HepG2 (cell line): ENCODE results near the gene POLR1C. TPM values are rescaled to one million over a fixed set of nuclear protein-coding genes. Genes with fewer than 3 reads are reported as not detected.
A peak's percentile ranks its signal among the peaks of the same experiment; 100 is the strongest.

Source experiments
- ERF ChIP-seq: IDR thresholded peaks from 2 replicates; pipeline ENCODE4 v1.6.1; 2018; ENCODE audit warnings: missing biosample characterization, missing genetic modification reagents
- HOXD1 ChIP-seq: sonication (generic); formaldehyde crosslinking; IDR thresholded peaks from 2 replicates; pipeline ENCODE4 v1.5.0; 2020; ENCODE audit warnings: missing genetic modification reagents
- IKZF1 ChIP-seq: fragments of 450-650 bp; IDR thresholded peaks from 2 replicates; pipeline ENCODE4 v1.7.1; 2016
- KLF15 ChIP-seq: sonication (generic); formaldehyde crosslinking; IDR thresholded peaks from 2 replicates; pipeline ENCODE4 v1.8.1; 2023; ENCODE audit warnings: borderline replicate concordance, mild to moderate bottlenecking, inconsistent platforms, missing genetic modification reagents, mixed read lengths
- LCORL ChIP-seq, 2 experiments: fragments of 450-650 bp in 1 of 2; sonication (generic) in 1 of 2; formaldehyde crosslinking in 1 of 2; IDR thresholded peaks; 2 replicates each; pipeline versions ENCODE4 v1.5.0 to v1.6.1; 2017 to 2020; ENCODE audit warnings: antibody characterized with exemption in 1 of 2, missing genetic modification reagents in 1 of 2
- MED1 ChIP-seq: sonication (generic); formaldehyde crosslinking; IDR thresholded peaks from 2 replicates; pipeline ENCODE4 v1.4.0; 2020; ENCODE audit warnings: missing genetic modification reagents
- PPARG ChIP-seq: conservative IDR thresholded peaks from 2 replicates; pipeline ENCODE4 v1.6.1; 2016; ENCODE audit warnings: missing biosample characterization, missing genetic modification reagents
- RXRA ChIP-seq: sonication (generic); formaldehyde crosslinking; IDR thresholded peaks from 2 replicates; pipeline ENCODE4 v1.5.1; 2020; ENCODE audit warnings: missing genetic modification reagents
- SAP130 ChIP-seq: IDR thresholded peaks from 2 replicates; pipeline ENCODE4 v1.6.1; 2016; ENCODE audit warnings: low read depth
- SYNCRIP ChIP-seq: fragments of 200-400 bp; formaldehyde crosslinking; IDR thresholded peaks from 2 replicates; pipeline ENCODE4 v1.6.1; 2018; ENCODE audit warnings: mild to moderate bottlenecking, low read depth, low read length; ENCODE audit not compliant: insufficient read depth
- ZFP37 ChIP-seq: sonication (generic); formaldehyde crosslinking; IDR thresholded peaks from 2 replicates; pipeline ENCODE4 v1.4.0; 2020; ENCODE audit warnings: missing genetic modification reagents, borderline replicate concordance
- ZNF431 ChIP-seq: sonication (generic); formaldehyde crosslinking; IDR thresholded peaks from 2 replicates; pipeline ENCODE4 v1.9.0; 2022; ENCODE audit warnings: missing genetic modification reagents, low read depth, mild to moderate bottlenecking, borderline replicate concordance
- ZNF570 ChIP-seq: sonication (generic); formaldehyde crosslinking; IDR thresholded peaks from 2 replicates; pipeline ENCODE4 v1.4.0; 2020; ENCODE audit warnings: mild to moderate bottlenecking, missing genetic modification reagents, borderline replicate concordance
- ZNF644 ChIP-seq: IDR thresholded peaks from 2 replicates; pipeline ENCODE4 v1.6.1; 2016; ENCODE audit warnings: low read depth
- ZNF792 ChIP-seq: IDR thresholded peaks from 2 replicates; pipeline ENCODE4 v1.6.1; 2016
- ZNF839 ChIP-seq: sonication (generic); formaldehyde crosslinking; IDR thresholded peaks from 2 replicates; pipeline ENCODE4 v1.4.0; 2020; ENCODE audit warnings: missing genetic modification reagents, mild to moderate bottlenecking, borderline replicate concordance
- ZSCAN20 ChIP-seq: sonication (generic); formaldehyde crosslinking; IDR thresholded peaks from 2 replicates; pipeline ENCODE4 v1.4.0; 2020; ENCODE audit warnings: missing genetic modification reagents, mild to moderate bottlenecking, borderline replicate concordance
- polyA plus RNA-seq, 8 experiments: library from polyadenylated mRNA; depleted of rRNA in 3 of 8; stranded (reverse) in 7 of 8; unstranded in 1 of 8; fragments of >200 nt; fragmentation: Illumina TruSeq in 4 of 8; extraction: Trizol in 4 of 8; gene quantifications; 2 replicates each; pipeline versions ENCODE4 v1.2.1 to v1.2.3, GENCODE V29; 2011 to 2016; ENCODE audit warnings: low read depth in 4 of 8, missing spikeins in 1 of 8, mixed read lengths in 1 of 8; ENCODE audit not compliant: insufficient read depth in 1 of 8
- total RNA-seq, 5 experiments: library from RNA; depleted of rRNA; stranded (reverse); fragments of >200 nt; fragmentation: Illumina TruSeq; extraction: Trizol; gene quantifications; 2 replicates each; pipeline ENCODE4 v1.2.3, GENCODE V29; 2016; ENCODE audit warnings: low read depth in 1 of 5
- TF ChIP-seq, protein P1 (sequence below): sonication (generic); formaldehyde crosslinking; IDR thresholded peaks from 2 replicates; pipeline ENCODE4 v1.8.1; 2023; ENCODE audit warnings: mild to moderate bottlenecking, missing genetic modification reagents, borderline replicate concordance
- TF ChIP-seq, protein P2 (sequence below): sonication (generic); formaldehyde crosslinking; IDR thresholded peaks from 2 replicates; pipeline ENCODE4 v1.8.0; 2022; ENCODE audit warnings: mild to moderate bottlenecking, missing genetic modification reagents
- TF ChIP-seq, protein P3 (sequence below): sonication (generic); formaldehyde crosslinking; IDR thresholded peaks from 2 replicates; pipeline ENCODE4 v1.4.0; 2020; ENCODE audit warnings: missing genetic modification reagents
- TF ChIP-seq, protein P4 (sequence below): IDR thresholded peaks from 2 replicates; pipeline ENCODE4 v1.6.1; 2016; ENCODE audit warnings: missing genetic modification reagents, missing compliant biosample characterization
- TF ChIP-seq, protein P5 (sequence below): sonication (generic); formaldehyde crosslinking; IDR thresholded peaks from 2 replicates; pipeline ENCODE4 v1.4.0; 2020; ENCODE audit warnings: mild to moderate bottlenecking, missing genetic modification reagents

POLR1C gene
- total and polyA plus RNA-seq, 2 of the 13 experiments (the other 11 are each of a cell fraction or from before 2014, with no cell fraction given): 62.6 to 72.2 TPM

GRCh38 chr6:43493833-43494232 lies 23.1 kb upstream of the POLR1C start (continued):
- TF ChIP-seq ZNF431 (CRISPR knock-in tag): 0 out of 2 replicates have a peak, but pooled peaks have one; percentile 30
- TF ChIP-seq ZNF570 (CRISPR knock-in tag): no peak
- TF ChIP-seq ZNF792: 0 out of 2 replicates have a peak, but pooled peaks have one; percentile 57
- no peak for TF ChIP-seq HOXD1 (CRISPR knock-in tag)
- no peak for TF ChIP-seq IKZF1
- peak; percentile 51; the same call in 1 of the 2 replicates for TF ChIP-seq PPARG (CRISPR knock-in tag)
- TF ChIP-seq RXRA (CRISPR knock-in tag): no peak
- TF ChIP-seq, protein P1, sequence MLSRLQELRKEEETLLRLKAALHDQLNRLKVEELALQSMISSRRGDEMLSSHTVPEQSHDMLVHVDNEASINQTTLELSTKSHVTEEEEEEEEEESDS (CRISPR knock-in tag): no peak
- no peak for TF ChIP-seq SYNCRIP
- TF ChIP-seq SAP130 (CRISPR knock-in tag): peak; percentile 85
- TF ChIP-seq ZSCAN20 (CRISPR knock-in tag): peak; percentile 98
- TF ChIP-seq, protein P2, sequence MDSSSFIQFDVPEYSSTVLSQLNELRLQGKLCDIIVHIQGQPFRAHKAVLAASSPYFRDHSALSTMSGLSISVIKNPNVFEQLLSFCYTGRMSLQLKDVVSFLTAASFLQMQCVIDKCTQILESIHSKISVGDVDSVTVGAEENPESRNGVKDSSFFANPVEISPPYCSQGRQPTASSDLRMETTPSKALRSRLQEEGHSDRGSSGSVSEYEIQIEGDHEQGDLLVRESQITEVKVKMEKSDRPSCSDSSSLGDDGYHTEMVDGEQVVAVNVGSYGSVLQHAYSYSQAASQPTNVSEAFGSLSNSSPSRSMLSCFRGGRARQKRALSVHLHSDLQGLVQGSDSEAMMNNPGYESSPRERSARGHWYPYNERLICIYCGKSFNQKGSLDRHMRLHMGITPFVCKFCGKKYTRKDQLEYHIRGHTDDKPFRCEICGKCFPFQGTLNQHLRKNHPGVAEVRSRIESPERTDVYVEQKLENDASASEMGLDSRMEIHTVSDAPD (CRISPR knock-in tag): peak; percentile 68; the same call in 1 of the 2 replicates
- no peak for TF ChIP-seq KLF15 (CRISPR knock-in tag)
- TF ChIP-seq, protein P3, sequence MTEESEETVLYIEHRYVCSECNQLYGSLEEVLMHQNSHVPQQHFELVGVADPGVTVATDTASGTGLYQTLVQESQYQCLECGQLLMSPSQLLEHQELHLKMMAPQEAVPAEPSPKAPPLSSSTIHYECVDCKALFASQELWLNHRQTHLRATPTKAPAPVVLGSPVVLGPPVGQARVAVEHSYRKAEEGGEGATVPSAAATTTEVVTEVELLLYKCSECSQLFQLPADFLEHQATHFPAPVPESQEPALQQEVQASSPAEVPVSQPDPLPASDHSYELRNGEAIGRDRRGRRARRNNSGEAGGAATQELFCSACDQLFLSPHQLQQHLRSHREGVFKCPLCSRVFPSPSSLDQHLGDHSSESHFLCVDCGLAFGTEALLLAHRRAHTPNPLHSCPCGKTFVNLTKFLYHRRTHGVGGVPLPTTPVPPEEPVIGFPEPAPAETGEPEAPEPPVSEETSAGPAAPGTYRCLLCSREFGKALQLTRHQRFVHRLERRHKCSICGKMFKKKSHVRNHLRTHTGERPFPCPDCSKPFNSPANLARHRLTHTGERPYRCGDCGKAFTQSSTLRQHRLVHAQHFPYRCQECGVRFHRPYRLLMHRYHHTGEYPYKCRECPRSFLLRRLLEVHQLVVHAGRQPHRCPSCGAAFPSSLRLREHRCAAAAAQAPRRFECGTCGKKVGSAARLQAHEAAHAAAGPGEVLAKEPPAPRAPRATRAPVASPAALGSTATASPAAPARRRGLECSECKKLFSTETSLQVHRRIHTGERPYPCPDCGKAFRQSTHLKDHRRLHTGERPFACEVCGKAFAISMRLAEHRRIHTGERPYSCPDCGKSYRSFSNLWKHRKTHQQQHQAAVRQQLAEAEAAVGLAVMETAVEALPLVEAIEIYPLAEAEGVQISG (CRISPR knock-in tag): peak; percentile 62
- 0 out of 2 replicates have a peak, but pooled peaks have one; percentile 21 for TF ChIP-seq ZNF644 (CRISPR knock-in tag)
- TF ChIP-seq LCORL (IDR thresholded peaks at IDR 0.05): no peak
- TF ChIP-seq LCORL (CRISPR knock-in tag; IDR thresholded peaks at IDR 0.05): peak; percentile 69
- TF ChIP-seq, protein P4, sequence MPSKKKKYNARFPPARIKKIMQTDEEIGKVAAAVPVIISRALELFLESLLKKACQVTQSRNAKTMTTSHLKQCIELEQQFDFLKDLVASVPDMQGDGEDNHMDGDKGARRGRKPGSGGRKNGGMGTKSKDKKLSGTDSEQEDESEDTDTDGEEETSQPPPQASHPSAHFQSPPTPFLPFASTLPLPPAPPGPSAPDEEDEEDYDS: peak; percentile 51; the same call in 1 of the 2 replicates
- TF ChIP-seq, protein P5, sequence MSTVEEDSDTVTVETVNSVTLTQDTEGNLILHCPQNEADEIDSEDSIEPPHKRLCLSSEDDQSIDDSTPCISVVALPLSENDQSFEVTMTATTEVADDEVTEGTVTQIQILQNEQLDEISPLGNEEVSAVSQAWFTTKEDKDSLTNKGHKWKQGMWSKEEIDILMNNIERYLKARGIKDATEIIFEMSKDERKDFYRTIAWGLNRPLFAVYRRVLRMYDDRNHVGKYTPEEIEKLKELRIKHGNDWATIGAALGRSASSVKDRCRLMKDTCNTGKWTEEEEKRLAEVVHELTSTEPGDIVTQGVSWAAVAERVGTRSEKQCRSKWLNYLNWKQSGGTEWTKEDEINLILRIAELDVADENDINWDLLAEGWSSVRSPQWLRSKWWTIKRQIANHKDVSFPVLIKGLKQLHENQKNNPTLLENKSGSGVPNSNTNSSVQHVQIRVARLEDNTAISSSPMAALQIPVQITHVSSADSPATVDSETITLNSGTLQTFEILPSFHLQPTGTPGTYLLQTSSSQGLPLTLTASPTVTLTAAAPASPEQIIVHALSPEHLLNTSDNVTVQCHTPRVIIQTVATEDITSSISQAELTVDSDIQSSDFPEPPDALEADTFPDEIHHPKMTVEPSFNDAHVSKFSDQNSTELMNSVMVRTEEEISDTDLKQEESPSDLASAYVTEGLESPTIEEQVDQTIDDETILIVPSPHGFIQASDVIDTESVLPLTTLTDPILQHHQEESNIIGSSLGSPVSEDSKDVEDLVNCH (CRISPR knock-in tag): no peak
- TF ChIP-seq ZNF839 (CRISPR knock-in tag): no peak
- peak; percentile 24; the same call in 1 of the 2 replicates for TF ChIP-seq ERF (CRISPR knock-in tag)
- no peak for TF ChIP-seq ZFP37
- peak; percentile 50; the same call in 1 of the 2 replicates for TF ChIP-seq MED1 (CRISPR knock-in tag)
